ENCODE results near the gene MLIP.

MLIP gene

GRCh38 chr6:54097753-54098152, 13.5 kb upstream of the MLIP start:
- no peak overlapping the region for H3K4me3 ChIP-seq (ENCODE audit: low read depth, low read length)
- TF ChIP-seq, protein P1, sequence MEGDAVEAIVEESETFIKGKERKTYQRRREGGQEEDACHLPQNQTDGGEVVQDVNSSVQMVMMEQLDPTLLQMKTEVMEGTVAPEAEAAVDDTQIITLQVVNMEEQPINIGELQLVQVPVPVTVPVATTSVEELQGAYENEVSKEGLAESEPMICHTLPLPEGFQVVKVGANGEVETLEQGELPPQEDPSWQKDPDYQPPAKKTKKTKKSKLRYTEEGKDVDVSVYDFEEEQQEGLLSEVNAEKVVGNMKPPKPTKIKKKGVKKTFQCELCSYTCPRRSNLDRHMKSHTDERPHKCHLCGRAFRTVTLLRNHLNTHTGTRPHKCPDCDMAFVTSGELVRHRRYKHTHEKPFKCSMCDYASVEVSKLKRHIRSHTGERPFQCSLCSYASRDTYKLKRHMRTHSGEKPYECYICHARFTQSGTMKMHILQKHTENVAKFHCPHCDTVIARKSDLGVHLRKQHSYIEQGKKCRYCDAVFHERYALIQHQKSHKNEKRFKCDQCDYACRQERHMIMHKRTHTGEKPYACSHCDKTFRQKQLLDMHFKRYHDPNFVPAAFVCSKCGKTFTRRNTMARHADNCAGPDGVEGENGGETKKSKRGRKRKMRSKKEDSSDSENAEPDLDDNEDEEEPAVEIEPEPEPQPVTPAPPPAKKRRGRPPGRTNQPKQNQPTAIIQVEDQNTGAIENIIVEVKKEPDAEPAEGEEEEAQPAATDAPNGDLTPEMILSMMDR (IDR thresholded peaks at IDR 0.05; ENCODE audit: low read depth, low read length): no peak

DNA sequence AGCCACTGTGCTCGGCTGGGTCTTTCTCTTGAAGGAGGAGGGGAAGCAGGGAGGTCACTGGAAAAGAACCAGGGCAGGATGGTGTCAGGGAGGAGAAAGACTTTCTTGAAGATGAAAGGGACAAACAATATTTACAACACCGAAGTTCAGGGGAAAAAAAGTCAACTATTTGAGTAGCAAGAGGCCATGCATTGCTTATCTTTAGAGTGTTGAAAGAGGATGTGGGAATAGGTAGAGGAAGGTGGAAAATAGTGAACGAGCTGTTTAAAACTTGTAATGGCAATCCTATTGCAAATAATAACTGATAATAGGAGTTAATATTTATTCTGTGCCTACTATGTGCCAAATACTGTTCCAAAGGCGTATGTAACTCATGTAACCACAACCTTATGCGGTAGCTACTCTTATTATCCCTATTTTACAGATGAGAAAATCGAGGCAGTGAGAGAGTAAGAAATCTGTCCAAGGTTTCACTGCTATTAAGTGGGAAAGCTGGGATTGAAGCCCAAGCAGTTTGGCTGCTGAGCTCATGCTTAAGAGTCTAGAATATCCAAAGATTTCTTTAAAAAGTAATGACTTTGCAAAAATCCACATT, 12.7 kb upstream of the MLIP start:
- TF ChIP-seq, protein P1 (IDR thresholded peaks at IDR 0.05; ENCODE audit: low read depth, low read length): no peak
- no peak overlapping the region for H3K4me3 ChIP-seq (ENCODE audit: low read depth, low read length)

GRCh38 chr6:54099225-54099624, 12.0 kb upstream of the MLIP start:
- no peak overlapping the region for H3K4me3 ChIP-seq (ENCODE audit: low read depth, low read length)
- TF ChIP-seq, protein P1 (IDR thresholded peaks at IDR 0.05; ENCODE audit: low read depth, low read length): no peak

- H3K4me3 ChIP-seq (ENCODE audit: low read depth, low read length): no peak overlapping the region
- TF ChIP-seq, protein P1 (IDR thresholded peaks at IDR 0.05; ENCODE audit: low read depth, low read length): no peak
These were observed 10.7 kb upstream of the MLIP start for GRCh38 chr6:54100411-54101006.

- no peak overlapping the region for H3K4me3 ChIP-seq (ENCODE audit: low read depth, low read length)
- TF ChIP-seq, protein P1 (IDR thresholded peaks at IDR 0.05; ENCODE audit: low read depth, low read length): no peak
These were observed 9.0 kb upstream of the MLIP start for GRCh38 chr6:54102238-54102637.

DNA sequence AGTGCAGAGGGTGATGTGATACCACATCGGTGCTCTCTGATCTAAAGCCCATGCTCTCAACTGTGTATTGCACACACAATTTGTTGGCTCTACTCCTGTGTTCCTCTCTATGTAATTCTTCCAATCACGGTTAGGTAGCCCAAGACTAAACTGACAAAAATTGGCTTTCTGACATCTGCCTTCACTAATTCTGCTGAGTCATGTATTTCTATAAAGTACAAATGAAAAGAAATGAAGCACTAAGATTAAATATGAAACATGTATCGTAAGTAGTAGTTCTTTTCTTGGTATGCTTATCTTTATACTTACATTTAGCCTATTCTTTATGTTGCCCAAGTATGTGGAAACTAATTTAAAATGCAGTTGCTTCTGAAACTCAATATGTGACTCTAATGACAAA, 7.7 kb upstream of the MLIP start:
- H3K4me3 ChIP-seq (ENCODE audit: low read depth, low read length): no peak overlapping the region
- TF ChIP-seq, protein P1 (IDR thresholded peaks at IDR 0.05; ENCODE audit: low read depth, low read length): no peak

GRCh38 chr6:54106727-54107126, 4.5 kb upstream of the MLIP start:
- TF ChIP-seq, protein P1 (IDR thresholded peaks at IDR 0.05; ENCODE audit: low read depth, low read length): no peak
- no peak overlapping the region for H3K4me3 ChIP-seq (ENCODE audit: low read depth, low read length)
